H1 (cell line): ENCODE data around the gene CDC42EP3. TPM values are rescaled to one million over a fixed set of nuclear protein-coding genes. Genes with fewer than 3 reads are reported as not detected.

Experiments used
- ATF2 ChIP-seq: IDR thresholded peaks from 2 replicates; pipeline ENCODE4 v1.6.1; 2012; ENCODE audit warnings: low read length, inconsistent platforms
- CBX8 ChIP-seq: fragments of 300-800, 300-1000 bp; sonication (generic); IDR thresholded peaks from 2 replicates; pipeline ENCODE4 v1.7.1; 2016; ENCODE audit warnings: low read depth, low read length, borderline replicate concordance
- CEBPB ChIP-seq: IDR thresholded peaks from 2 replicates; pipeline ENCODE4 v1.6.1; 2012; ENCODE audit warnings: low read depth, low read length
- CREB1 ChIP-seq: IDR thresholded peaks from 2 replicates; pipeline ENCODE4 v1.6.1; 2012; ENCODE audit warnings: inconsistent platforms
- CTCF ChIP-seq, 3 experiments: IDR thresholded peaks; 1 replicate in 2 of 3; 2 replicates in 1 of 3; pipeline versions ENCODE4 v1.5.1 to v1.6.1; 2011; ENCODE audit warnings: low read length in 3 of 3, mild to moderate bottlenecking in 3 of 3, inconsistent platforms in 2 of 3, low read depth in 1 of 3, moderate library complexity in 1 of 3; ENCODE audit not compliant: insufficient read depth in 1 of 3; ENCODE audit errors: control extremely low read depth in 1 of 3
- NANOG ChIP-seq: IDR thresholded peaks from 2 replicates; pipeline ENCODE4 v1.6.1; 2011; ENCODE audit warnings: low read length, low read depth, mild to moderate bottlenecking, inconsistent platforms; ENCODE audit not compliant: insufficient read depth, poor library complexity, severe bottlenecking
- SRF ChIP-seq: IDR thresholded peaks from 2 replicates; pipeline ENCODE4 v1.6.1; 2011; ENCODE audit warnings: mild to moderate bottlenecking, low read depth, low read length, moderate library complexity
- SUZ12 ChIP-seq: fragments of 200-600 bp; sonication (generic); IDR thresholded peaks from 2 replicates; pipeline ENCODE4 v1.6.1; 2012; ENCODE audit warnings: mild to moderate bottlenecking, inconsistent platforms, low read length, moderate library complexity, mixed read lengths
- TBP ChIP-seq: IDR thresholded peaks from 2 replicates; pipeline ENCODE4 v1.6.1; 2011; ENCODE audit warnings: low read depth, low read length, improper control_type of control experiment
- polyA plus RNA-seq, 7 experiments: library from polyadenylated mRNA; depleted of rRNA in 3 of 7; stranded (reverse) in 5 of 7; unstranded in 2 of 7; fragments of >200 nt in 5 of 7; fragments of 200-250 nt in 2 of 7; gene quantifications; 1 replicate in 5 of 7; 2 replicates in 1 of 7; 4 replicates in 1 of 7; pipeline versions ENCODE4 v1.2.1 to v1.2.3, GENCODE V29; 2011 to 2013; ENCODE audit warnings: missing spikeins in 2 of 7, mixed read lengths in 2 of 7
- total RNA-seq: library from RNA; stranded (reverse); fragmentation: NEBNext Ultra II Directional; extraction: Animal tissue kit (Norgen Biotek cat#: 25700); gene quantifications from 2 replicates; pipeline ENCODE4 v1.2.1, GENCODE V29; 2021

CDC42EP3 gene
- total and polyA plus RNA-seq, 2 of the 8 experiments (the other 6 are each of a cell fraction or from before 2014, with no cell fraction given): 18.4 to 24.7 TPM

- TF ChIP-seq CTCF (IDR thresholded peaks at IDR 0.05; ENCODE audit: control extremely low read depth in 1 of 3, insufficient read depth in 1 of 3, low read depth in 1 of 3, low read length in 3 of 3): no peak
- no peak for TF ChIP-seq TBP
- TF ChIP-seq SUZ12: no peak
- no peak for TF ChIP-seq NANOG
- TF ChIP-seq SRF: no peak
- TF ChIP-seq CREB1: no peak
- no peak for TF ChIP-seq CBX8
- no peak for TF ChIP-seq CEBPB
- no peak for TF ChIP-seq ATF2
Observed at GRCh38 chr2:37718515-37719161, 47.2 kb upstream of the CDC42EP3 start (continued).
